Measurements from ENCODE around the gene MOB4.
A peak's percentile ranks its signal among the peaks of the same experiment; 100 is the strongest.

The MOB4 gene

DNA sequence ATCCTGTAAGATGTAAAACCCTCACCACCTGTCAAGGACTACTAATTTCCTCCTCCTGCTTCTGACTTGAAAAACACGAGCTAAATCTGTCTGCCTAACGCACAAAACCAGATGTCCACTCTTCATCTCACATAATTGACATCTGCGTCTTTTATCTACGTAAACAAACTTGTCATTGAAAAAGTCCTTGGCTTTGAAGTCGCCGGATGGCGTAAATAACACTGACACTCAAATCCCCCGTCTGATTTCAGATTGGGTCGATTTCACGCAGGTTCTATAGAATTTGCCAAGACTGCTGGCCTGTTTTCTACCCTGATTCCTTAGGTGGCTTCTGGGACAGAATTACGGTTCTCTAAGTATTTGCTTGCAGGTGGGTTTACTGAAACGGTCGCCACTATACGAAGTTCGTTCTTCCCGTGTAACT, 539 bp upstream of the MOB4 start:
- peak overlapping the region; percentile 98 for H3K4me2 ChIP-seq
- H3K4me1 ChIP-seq (ENCODE audit: low read depth, poor library complexity, severe bottlenecking) = peaks cover 33% of the 10 kb centered on the region
- no peaks in the 10 kb centered on the region for H3K27me3 ChIP-seq (ENCODE audit: insufficient read depth, low read depth)
- no peak for TF ChIP-seq CTCF (conservative IDR thresholded peaks at IDR 0.05; ENCODE audit: low read depth, low read length)
- no peaks in the 10 kb centered on the region for H3K36me3 ChIP-seq (ENCODE audit: insufficient read depth)
- H3K27ac ChIP-seq = peak overlapping the region; percentile 94
- no peaks in the 10 kb centered on the region for H4K20me1 ChIP-seq (ENCODE audit: insufficient read depth)
- H3K4me3 ChIP-seq (IDR thresholded peaks at IDR 0.05; ENCODE audit: insufficient read depth, low read depth, low read length) = peak overlapping the region; percentile 81
- H3K79me2 ChIP-seq (ENCODE audit: insufficient read depth, low read depth) = peaks cover 44% of the 10 kb centered on the region
- H2AFZ ChIP-seq (ENCODE audit: low read depth) = peak overlapping the region; percentile 77
- H3K9ac ChIP-seq = peak overlapping the region; percentile 82

- Histone ChIP-seq H3K4me1 (ENCODE audit: low read depth, poor library complexity, severe bottlenecking) (peaks cover 33% of the 10 kb centered on the region), H3K79me2 (ENCODE audit: insufficient read depth, low read depth) (peaks cover 53% of the 10 kb centered on the region), H2AFZ (ENCODE audit: low read depth) (peak overlapping the region; percentile 77), H3K4me2 (peak overlapping the region; percentile 97), H3K4me3 (IDR thresholded peaks at IDR 0.05; ENCODE audit: insufficient read depth, low read depth, low read length) (no peak overlapping the region), H3K27ac (peak overlapping the region; percentile 94), H3K9ac (peak overlapping the region; percentile 82; the same call in 1 of the 2 replicates), H3K27me3 (ENCODE audit: insufficient read depth, low read depth) (no peaks in the 10 kb centered on the region), H4K20me1 (ENCODE audit: insufficient read depth) (no peaks in the 10 kb centered on the region), H3K36me3 (ENCODE audit: insufficient read depth) (no peaks in the 10 kb centered on the region)
- no peak for TF ChIP-seq CTCF (conservative IDR thresholded peaks at IDR 0.05; ENCODE audit: low read depth, low read length)
Measured at GRCh38 chr2:197516393-197516761, 511 bp downstream of the MOB4 start.

DNA sequence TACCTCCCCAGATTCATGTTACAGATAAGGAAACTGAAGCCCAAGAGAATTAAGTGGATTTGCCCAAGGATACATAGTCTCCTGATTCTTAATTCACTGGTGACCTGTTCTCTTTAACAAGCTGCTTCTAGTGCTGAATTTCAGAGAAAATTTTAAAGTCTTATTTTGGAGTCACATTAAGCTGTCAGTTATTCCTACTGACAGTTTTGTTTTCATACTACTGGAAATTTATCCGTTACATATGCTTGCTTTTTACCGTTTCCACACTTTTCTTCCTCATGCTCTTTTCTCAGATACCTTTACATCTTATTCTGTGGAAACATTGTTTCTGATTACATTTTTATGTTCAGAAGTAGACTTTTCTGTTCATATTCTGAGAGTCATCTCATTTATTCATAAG, 1.3 kb downstream of the MOB4 start:
- peaks cover 61% of the 10 kb centered on the region for H3K79me2 ChIP-seq (ENCODE audit: insufficient read depth, low read depth)
- peak overlapping the region; percentile 97 for H3K4me2 ChIP-seq
- TF ChIP-seq CTCF (conservative IDR thresholded peaks at IDR 0.05; ENCODE audit: low read depth, low read length) = no peak
- no peak overlapping the region for H2AFZ ChIP-seq (ENCODE audit: low read depth)
- H3K9ac ChIP-seq = peak overlapping the region; percentile 82; the same call in 1 of the 2 replicates
- peaks cover 33% of the 10 kb centered on the region for H3K4me1 ChIP-seq (ENCODE audit: low read depth, poor library complexity, severe bottlenecking)
- H3K4me3 ChIP-seq (IDR thresholded peaks at IDR 0.05; ENCODE audit: insufficient read depth, low read depth, low read length) = no peak overlapping the region
- H3K36me3 ChIP-seq (ENCODE audit: insufficient read depth) = no peaks in the 10 kb centered on the region
- no peaks in the 10 kb centered on the region for H4K20me1 ChIP-seq (ENCODE audit: insufficient read depth)
- H3K27ac ChIP-seq = no peak overlapping the region
- H3K27me3 ChIP-seq (ENCODE audit: insufficient read depth, low read depth) = no peaks in the 10 kb centered on the region

- H3K36me3 ChIP-seq (ENCODE audit: insufficient read depth) = peaks cover 5% of the 10 kb centered on the region; the same call in 1 of the 2 replicates
- H3K27me3 ChIP-seq (ENCODE audit: insufficient read depth, low read depth) = no peaks in the 10 kb centered on the region
- H2AFZ ChIP-seq (ENCODE audit: low read depth) = no peak overlapping the region
- H3K4me1 ChIP-seq (ENCODE audit: low read depth, poor library complexity, severe bottlenecking) = peaks cover 44% of the 10 kb centered on the region
- H3K27ac ChIP-seq = peak overlapping the region; percentile 27; the same call in 1 of the 2 replicates
- H3K9ac ChIP-seq = no peak overlapping the region
- no peak overlapping the region for H3K4me3 ChIP-seq (IDR thresholded peaks at IDR 0.05; ENCODE audit: insufficient read depth, low read depth, low read length)
- TF ChIP-seq CTCF (conservative IDR thresholded peaks at IDR 0.05; ENCODE audit: low read depth, low read length) = no peak
- peak overlapping the region; percentile 43 for H3K4me2 ChIP-seq
- H3K79me2 ChIP-seq (ENCODE audit: insufficient read depth, low read depth) = peaks cover 18% of the 10 kb centered on the region; the same call in 1 of the 2 replicates
- peaks cover 4% of the 10 kb centered on the region; the same call in 1 of the 2 replicates for H4K20me1 ChIP-seq (ENCODE audit: insufficient read depth)
Measured at GRCh38 chr2:197538412-197538811, 22.5 kb downstream of the MOB4 start.
